Activated T-helper 17 cell treated with anti-CD3 and anti-CD28 coated beads, Interleukin-2, amount 50 U/mL, for 72 hours (primary cell): ENCODE results near the gene ZNF316. TPM values are rescaled to one million over a fixed set of nuclear protein-coding genes. Genes with fewer than 3 reads are reported as not detected.
A peak's percentile ranks its signal among the peaks of the same experiment; 100 is the strongest.

ENCODE experiments used
- ATAC-seq: fragments of 150-1000 bp; cut with Tn5 transposase; replicated peaks from 2 replicates; pipeline ENCODE4 v1.10.0; 2021; ENCODE audit warnings: mild to moderate bottlenecking, moderate library complexity
- H3K27ac Mint-ChIP-seq: one replicate; pipeline ENCODE4 v1.8.0; 2022; ENCODE audit warnings: mixed read lengths
- H3K27me3 Mint-ChIP-seq: one replicate; pipeline ENCODE4 v1.8.0; 2022; ENCODE audit warnings: mixed read lengths
- H3K36me3 Mint-ChIP-seq: one replicate; pipeline ENCODE4 v1.8.0; 2022; ENCODE audit warnings: low read depth, mild to moderate bottlenecking, mixed read lengths
- H3K4me1 Mint-ChIP-seq: one replicate; pipeline ENCODE4 v1.8.0; 2022; ENCODE audit warnings: mixed read lengths
- H3K4me3 Mint-ChIP-seq: one replicate; pipeline ENCODE4 v1.8.0; 2022; ENCODE audit warnings: mild to moderate bottlenecking, mixed read lengths
- H3K9me3 Mint-ChIP-seq: one replicate; pipeline ENCODE4 v1.8.0; 2022; ENCODE audit warnings: mixed read lengths
- total RNA-seq, 2 donors: library from RNA; stranded (reverse); gene quantifications; one replicate each; pipeline ENCODE4 v1.2.3, GENCODE V29; 2022

The ZNF316 gene
- 10 to 100 TPM; 19.6 to 20.5 TPM for total RNA-seq

DNA sequence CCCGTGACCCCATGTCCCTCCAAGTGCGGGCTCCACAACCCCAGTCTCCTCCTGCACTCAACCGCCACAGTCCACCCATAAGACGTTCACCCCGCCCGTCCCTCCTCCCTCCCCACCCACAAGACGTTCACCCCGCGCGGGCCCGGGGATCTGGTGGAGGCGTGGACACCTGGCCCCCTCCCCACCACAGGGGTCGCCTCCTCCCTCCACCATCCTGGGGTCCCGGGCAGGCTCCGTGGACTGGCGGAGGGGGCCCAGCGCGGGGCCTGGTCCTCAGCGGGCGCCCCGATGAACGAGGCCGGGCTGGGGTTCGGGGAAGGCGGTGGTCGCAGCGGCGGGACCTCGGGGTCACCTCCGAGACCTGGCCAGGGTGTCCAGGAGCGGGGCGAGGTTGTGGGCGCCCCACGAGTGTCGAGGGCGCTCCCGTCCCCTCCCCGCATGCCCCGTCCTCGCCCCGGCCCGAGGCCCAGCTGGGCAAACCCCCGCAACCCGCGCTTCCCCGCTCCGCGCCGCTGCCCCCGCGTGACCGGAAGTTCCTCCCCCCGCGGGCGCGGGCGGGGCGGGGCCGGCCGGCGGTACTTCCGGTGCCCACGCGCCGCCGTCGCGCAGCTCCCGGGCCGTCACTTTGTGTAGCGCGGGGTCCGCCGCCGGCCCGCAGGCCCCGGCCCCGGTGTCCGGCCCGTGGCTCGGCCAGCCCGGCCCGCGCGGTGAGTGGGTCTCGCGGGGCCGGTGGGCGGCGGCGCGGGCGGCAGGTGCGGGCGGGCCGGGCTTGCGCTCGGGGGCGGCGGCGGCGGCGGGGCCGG, at the start of gene ZNF316:
ZNF316 (plus strand) TSS at position 578 of the 803 bp plus-strand sequence. CDS start 5,092 bp downstream, outside the sequence.
- no peaks in the 10 kb centered on the region for H3K9me3 Mint-ChIP-seq
- peaks cover 25% of the 10 kb centered on the region for H3K36me3 Mint-ChIP-seq
- peaks cover 17% of the 10 kb centered on the region for H3K4me1 Mint-ChIP-seq
- H3K4me3 Mint-ChIP-seq: peak within 1 kb of the TSS; percentile 79
- H3K27ac Mint-ChIP-seq: peak within 1 kb of the TSS; percentile 84
- H3K27me3 Mint-ChIP-seq: no peaks in the 10 kb centered on the region
- ATAC-seq: peak; percentile 79

DNA sequence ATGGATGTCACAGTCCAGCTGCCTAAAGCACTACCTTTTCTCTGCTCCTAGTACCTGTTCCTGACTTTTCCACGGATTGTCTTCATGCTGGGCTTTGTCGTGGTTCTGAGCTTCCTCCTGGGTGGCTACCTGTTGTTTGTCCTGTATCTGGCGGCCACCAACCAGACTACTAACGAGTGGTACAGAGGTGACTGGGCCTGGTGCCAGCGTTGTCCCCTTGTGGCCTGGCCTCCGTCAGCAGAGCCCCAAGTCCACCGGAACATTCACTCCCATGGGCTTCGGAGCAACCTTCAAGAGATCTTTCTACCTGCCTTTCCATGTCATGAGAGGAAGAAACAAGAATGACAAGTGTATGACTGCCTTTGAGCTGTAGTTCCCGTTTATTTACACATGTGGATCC, 48.6 kb upstream of the ZNF316 start:
- Mint-ChIP-seq H3K4me3 (peak overlapping the region; percentile 62), H3K27ac (no peak overlapping the region), H3K36me3 (peaks cover 71% of the 10 kb centered on the region), H3K27me3 (no peaks in the 10 kb centered on the region), H3K9me3 (no peaks in the 10 kb centered on the region), H3K4me1 (no peaks in the 10 kb centered on the region)
- no peak for ATAC-seq

DNA sequence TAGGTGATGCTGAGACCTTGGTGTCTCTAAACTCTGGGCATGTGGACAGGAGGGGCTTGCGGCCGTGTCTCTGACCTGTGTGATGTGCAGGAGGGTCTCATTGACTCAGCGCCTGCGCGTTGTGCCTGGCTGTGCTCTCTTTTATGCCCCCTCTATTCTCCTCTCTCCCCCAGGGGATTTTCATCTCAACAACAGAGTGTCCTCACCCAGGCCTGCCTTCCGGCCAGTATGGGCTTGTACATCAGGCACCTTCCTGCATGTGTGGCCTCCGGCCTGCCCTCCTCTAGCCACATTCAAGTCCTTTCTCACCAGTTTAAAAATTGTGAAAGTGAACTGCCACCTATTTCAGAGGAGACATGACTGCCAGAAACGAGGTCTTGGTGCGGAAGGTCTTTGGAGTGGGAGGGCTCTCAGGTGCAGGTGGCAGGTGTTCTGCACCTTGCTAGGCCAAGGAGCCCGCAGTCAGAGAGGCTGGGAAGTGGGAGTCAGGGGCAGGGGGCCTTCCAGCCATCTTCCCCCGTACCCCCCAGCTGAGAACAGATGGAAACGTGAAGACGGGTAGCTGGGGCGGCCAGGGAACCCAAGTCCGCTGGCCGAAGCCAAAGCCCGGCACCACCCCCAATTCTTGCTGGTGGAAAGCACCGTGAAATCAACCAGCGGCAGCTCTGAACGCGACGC, 47.8 kb upstream of the ZNF316 start:
- no peak for ATAC-seq
- Mint-ChIP-seq H3K4me3 (peak overlapping the region; percentile 62), H3K9me3 (no peaks in the 10 kb centered on the region), H3K36me3 (peaks cover 76% of the 10 kb centered on the region), H3K27me3 (no peaks in the 10 kb centered on the region), H3K4me1 (no peaks in the 10 kb centered on the region), H3K27ac (peak overlapping the region; percentile 76)

DNA sequence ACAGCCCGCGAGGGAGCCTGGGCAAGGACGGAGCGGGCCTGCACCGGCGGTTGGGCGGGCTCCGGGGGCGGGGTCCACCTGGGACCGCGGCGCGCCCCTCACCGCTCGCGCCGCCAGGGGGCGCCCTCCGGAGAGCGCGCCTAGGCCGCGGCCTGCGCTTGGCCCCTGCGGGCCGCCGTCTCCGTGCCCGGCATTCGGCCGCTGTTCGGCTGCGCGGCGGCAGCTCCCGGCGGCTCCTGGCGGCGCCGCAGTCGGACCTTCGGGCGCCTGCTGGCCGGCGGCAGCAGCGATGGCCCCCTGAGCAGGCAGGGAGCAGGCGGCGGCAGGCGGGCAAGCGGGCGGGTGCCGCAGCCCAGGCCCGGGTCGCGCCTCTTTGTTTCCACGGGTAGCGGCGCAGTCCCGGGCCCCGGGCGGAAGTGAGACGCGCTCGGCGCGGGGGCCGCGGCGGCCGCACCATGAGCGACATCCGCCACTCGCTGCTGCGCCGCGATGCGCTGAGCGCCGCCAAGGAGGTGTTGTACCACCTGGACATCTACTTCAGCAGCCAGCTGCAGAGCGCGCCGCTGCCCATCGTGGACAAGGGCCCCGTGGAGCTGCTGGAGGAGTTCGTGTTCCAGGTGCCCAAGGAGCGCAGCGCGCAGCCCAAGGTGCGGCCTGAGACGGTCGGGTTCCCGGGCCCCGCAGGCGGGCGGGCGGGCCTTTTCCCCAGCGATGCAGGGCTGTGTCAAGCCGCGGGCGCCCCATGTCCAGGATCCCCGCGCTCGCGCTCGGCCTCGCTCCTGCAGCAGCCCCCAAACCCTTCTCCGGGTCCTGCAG, 47.1 kb upstream of the ZNF316 start, which contains the start of gene INTS15:
INTS15 (plus strand) TSS at position 193 of the 816 bp plus-strand sequence; CDS start at position 456, 263 bp downstream.
- H3K36me3 Mint-ChIP-seq: peaks cover 77% of the 10 kb centered on the region
- H3K27me3 Mint-ChIP-seq: no peaks in the 10 kb centered on the region
- H3K4me1 Mint-ChIP-seq: no peaks in the 10 kb centered on the region
- peak; percentile 92 for ATAC-seq
- peak within 1 kb of the TSS; percentile 93 for H3K4me3 Mint-ChIP-seq
- H3K9me3 Mint-ChIP-seq: no peaks in the 10 kb centered on the region
- H3K27ac Mint-ChIP-seq: peak within 1 kb of the TSS; percentile 89

DNA sequence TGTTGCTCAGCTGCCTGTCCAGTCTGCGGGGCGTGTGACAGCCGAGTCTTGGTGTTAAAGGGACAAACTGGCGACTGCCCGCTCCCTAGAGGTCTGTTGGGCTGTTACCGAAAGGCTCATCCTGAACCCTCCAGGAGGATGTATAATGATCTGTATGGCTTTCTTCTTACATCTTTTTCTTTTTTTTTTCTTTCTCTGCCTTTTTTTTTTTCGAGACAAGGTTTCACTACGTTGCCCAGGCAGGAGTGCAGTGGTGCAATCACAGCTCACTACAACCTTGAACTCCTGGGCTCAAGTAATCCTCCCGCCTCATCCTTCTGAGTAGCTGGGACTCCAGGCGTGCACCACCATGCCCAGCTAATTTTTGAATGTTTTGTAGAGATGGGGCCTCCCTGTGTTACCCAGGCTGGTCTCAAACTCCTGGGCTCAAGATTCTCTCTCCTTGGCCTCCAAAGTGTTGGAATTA, 46.4 kb upstream of the ZNF316 start:
- Mint-ChIP-seq H3K27me3 (no peaks in the 10 kb centered on the region), H3K27ac (peak overlapping the region; percentile 89), H3K9me3 (no peaks in the 10 kb centered on the region), H3K4me1 (no peaks in the 10 kb centered on the region), H3K4me3 (peak overlapping the region; percentile 93), H3K36me3 (peaks cover 80% of the 10 kb centered on the region)
- ATAC-seq: peak; percentile 17

DNA sequence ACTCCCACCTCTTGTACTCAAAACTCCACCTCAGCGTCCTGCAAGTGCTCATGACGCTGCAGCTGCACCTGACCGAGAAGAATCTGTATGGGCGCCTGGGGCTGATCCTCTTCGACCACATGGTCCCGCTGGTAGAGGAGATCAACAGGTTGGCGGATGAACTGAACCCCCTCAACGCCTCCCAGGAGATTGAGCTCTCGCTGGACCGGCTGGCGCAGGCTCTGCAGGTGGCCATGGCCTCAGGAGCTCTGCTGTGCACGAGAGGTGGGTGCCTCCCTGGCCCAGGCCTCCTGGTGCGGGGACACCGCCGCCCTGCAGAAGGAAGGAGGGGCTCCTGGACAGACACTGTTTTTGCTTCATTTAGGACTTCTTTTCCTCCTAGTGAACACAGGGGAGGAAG, 37.0 kb upstream of the ZNF316 start:
- H3K36me3 Mint-ChIP-seq: peaks cover 97% of the 10 kb centered on the region
- peaks cover 5% of the 10 kb centered on the region for H3K4me1 Mint-ChIP-seq
- no peak overlapping the region for H3K27ac Mint-ChIP-seq
- no peak for ATAC-seq
- no peaks in the 10 kb centered on the region for H3K27me3 Mint-ChIP-seq
- H3K4me3 Mint-ChIP-seq: no peak overlapping the region
- H3K9me3 Mint-ChIP-seq: no peaks in the 10 kb centered on the region

DNA sequence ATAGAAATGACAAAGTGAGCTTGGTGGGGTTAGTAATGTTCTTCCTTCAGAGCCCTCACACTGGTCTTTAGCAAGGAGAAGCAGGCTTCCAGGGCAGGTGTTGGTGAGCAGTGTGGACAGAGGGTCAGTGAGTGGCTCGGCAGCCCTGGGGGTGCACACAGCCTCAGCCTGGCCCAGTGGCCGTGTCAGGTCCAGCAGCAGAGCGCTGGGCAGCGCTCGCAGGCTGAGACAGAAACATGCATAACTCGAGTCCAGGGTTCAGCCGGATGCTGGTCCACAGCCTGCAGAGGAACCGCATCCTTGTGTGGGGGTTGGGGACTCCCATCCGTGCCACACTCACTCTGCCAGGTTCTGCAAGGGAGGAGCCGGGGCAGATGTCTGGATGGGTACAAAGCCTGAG, 32.7 kb upstream of the ZNF316 start:
- H3K9me3 Mint-ChIP-seq: no peaks in the 10 kb centered on the region
- peaks cover 5% of the 10 kb centered on the region for H3K4me1 Mint-ChIP-seq
- no peaks in the 10 kb centered on the region for H3K27me3 Mint-ChIP-seq
- no peak overlapping the region for H3K27ac Mint-ChIP-seq
- no peak for ATAC-seq
- H3K4me3 Mint-ChIP-seq: no peak overlapping the region
- H3K36me3 Mint-ChIP-seq: peaks cover 74% of the 10 kb centered on the region

DNA sequence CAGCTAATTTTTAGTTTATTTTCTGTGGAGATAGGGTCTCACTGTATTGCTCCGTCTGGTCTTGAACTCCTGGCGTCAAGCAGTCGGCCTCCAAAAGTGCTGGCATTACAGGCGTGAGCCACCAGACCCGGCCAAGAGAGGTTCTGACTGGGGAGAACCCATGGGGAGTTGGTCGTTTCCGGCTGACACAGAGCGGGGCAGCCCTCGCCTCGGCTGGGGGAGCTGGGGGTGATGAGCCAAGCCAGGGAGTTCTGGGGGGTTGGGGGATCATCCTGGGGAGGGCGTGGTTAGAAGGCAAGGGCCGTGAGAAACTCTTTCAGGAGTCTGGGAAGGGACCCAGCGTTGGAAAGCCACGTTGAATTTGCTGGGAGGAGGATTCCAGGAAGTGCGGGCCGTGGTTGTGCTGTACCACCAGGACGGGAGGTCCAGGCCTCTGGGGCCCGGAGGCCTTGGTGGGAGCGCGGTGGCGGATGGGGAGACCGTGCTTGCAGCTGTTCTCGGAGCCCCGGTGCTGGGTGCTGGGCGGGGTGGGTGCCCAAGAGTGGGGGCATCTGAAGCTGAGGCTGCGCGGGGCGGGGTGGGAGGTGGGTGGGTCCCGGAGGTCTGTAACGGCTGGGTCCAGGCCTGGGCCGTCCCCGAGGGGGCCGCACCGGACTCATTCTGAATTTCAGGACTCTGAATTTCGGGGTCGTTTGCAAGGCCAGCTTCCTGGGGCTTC, 30.1 kb upstream of the ZNF316 start:
- Mint-ChIP-seq H3K27me3 (no peaks in the 10 kb centered on the region), H3K4me3 (no peak overlapping the region), H3K9me3 (no peaks in the 10 kb centered on the region), H3K4me1 (peaks cover 2% of the 10 kb centered on the region), H3K27ac (no peak overlapping the region), H3K36me3 (peaks cover 48% of the 10 kb centered on the region)
- ATAC-seq: no peak

DNA sequence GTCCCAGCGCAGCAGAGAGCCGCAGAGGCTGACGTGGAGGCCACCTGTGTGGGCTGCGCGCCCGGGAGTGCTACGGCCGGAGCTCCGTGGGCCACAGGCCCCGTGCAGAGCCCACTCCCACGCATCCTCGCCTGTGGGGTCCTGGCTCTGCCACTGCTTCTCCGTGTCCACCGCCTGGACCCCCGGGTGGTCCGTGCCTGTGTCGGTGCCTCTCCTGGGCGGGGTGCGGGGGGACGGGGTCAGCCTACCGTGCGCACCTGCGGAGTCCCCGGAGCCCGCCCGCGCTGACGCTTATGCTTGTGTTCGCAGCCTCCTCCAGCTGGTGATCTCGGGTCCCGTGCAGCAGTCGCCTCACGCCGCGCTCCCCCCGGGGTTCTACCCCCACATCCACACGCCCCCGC, 29.5 kb upstream of the ZNF316 start:
- no peaks in the 10 kb centered on the region for H3K9me3 Mint-ChIP-seq
- H3K27me3 Mint-ChIP-seq: peaks cover 2% of the 10 kb centered on the region
- ATAC-seq: no peak
- H3K27ac Mint-ChIP-seq: no peak overlapping the region
- no peaks in the 10 kb centered on the region for H3K4me1 Mint-ChIP-seq
- H3K36me3 Mint-ChIP-seq: peaks cover 42% of the 10 kb centered on the region
- H3K4me3 Mint-ChIP-seq: no peak overlapping the region

DNA sequence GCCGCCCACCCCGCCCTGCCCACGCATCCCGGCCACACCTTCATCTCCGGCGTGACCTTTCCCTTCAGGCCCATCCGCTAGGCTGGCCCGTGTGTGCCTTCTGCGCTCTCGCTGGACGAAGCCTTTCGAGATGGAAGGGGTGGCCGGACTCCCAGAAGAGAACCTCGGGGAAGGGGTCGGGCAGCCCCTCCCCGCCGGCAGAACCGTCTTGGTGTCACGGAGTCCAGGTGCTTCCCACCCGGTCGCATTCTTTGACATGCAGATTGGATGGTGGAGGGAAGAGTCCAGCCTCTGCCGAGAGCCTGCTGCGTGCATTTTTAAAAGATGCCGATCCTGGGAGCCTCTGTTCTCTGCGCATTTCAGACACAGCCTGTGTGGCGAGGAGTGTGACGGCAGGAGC, 29.0 kb upstream of the ZNF316 start:
- no peak for ATAC-seq
- Mint-ChIP-seq H3K9me3 (no peaks in the 10 kb centered on the region), H3K27ac (no peak overlapping the region), H3K4me1 (no peaks in the 10 kb centered on the region), H3K4me3 (no peak overlapping the region), H3K36me3 (peaks cover 38% of the 10 kb centered on the region), H3K27me3 (peaks cover 5% of the 10 kb centered on the region)

DNA sequence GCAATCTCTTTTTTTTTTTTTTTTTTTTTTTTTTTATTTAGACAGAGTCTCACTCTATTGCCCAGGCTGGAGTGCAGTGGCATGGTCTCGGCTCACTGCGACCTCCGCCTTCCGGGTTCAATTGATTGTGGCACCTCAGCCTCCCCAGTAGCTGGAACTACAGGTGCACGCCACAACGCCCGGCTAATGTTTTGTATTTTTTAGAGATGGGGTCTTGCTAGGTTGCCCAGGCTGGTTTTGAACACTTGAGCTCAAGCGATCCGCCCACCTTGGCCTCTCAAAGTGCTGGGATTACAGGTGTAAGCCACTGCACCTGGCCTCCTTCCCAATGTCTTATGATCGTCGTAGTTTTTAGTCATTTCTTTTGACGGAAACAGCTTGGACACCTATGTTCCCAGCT, 28.3 kb upstream of the ZNF316 start:
- Mint-ChIP-seq H3K4me3 (no peak overlapping the region), H3K9me3 (no peaks in the 10 kb centered on the region), H3K27me3 (peaks cover 5% of the 10 kb centered on the region), H3K27ac (no peak overlapping the region), H3K4me1 (no peaks in the 10 kb centered on the region), H3K36me3 (peaks cover 33% of the 10 kb centered on the region)
- no peak for ATAC-seq

DNA sequence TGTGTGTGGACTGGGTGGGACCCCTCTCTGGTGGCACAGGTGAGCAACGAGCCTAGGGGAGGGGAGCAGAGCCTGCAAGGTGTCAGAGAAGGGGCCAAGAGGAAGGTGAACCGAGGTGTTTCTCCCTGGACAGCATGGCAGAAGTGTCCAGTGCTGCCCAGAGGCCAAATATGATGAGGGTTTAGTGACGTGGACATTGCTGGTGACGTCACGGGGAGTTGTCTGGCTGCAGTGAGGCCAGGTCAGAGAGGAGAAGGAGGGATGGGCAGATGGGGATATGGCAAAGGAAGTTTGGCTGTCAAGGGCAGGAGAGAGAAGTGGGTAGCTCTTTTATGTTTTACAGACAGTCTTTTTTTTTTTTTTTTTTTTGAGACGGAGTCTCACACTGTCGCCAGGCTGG, 24.3 kb upstream of the ZNF316 start:
- no peaks in the 10 kb centered on the region for H3K4me1 Mint-ChIP-seq
- no peaks in the 10 kb centered on the region for H3K36me3 Mint-ChIP-seq
- no peak overlapping the region for H3K4me3 Mint-ChIP-seq
- H3K27me3 Mint-ChIP-seq: peaks cover 10% of the 10 kb centered on the region
- no peaks in the 10 kb centered on the region for H3K9me3 Mint-ChIP-seq
- no peak overlapping the region for H3K27ac Mint-ChIP-seq
- ATAC-seq: no peak

DNA sequence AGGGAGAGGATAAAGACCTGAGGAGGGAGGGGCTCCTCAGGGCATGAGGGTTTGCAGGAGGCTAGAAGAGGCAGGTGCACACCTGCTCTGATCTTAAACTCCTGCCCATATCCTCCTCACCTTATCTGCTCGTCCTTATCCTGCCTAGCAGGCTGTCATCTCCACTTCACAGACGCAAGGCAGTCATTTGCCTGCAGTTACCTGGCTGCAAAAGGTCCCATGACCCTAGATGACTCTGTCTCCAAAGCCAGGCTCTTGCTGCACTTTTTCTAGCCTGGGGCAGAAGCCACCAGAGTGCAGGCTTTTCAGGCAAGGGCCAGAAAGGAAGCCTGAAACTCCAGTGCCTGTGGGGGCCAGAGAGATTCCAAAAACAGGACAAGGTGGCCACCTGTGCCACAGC, 23.4 kb upstream of the ZNF316 start:
- Mint-ChIP-seq H3K27ac (no peak overlapping the region), H3K36me3 (no peaks in the 10 kb centered on the region), H3K4me1 (no peaks in the 10 kb centered on the region), H3K4me3 (no peak overlapping the region), H3K9me3 (no peaks in the 10 kb centered on the region), H3K27me3 (peaks cover 10% of the 10 kb centered on the region)
- no peak for ATAC-seq
